Renal pelvis (tissue), 4 donors: ENCODE results near the gene ADK. TPM values are rescaled to one million over a fixed set of nuclear protein-coding genes. Genes with fewer than 3 reads are reported as not detected.

Experiments used
- DNase-seq: peaks from one replicate; pipeline ENCODE4 v3.0.0-alpha.2; 2013
- polyA plus RNA-seq, 3 donors: library from polyadenylated mRNA; unstranded; fragments of 120-200 nt; gene quantifications; one replicate each; pipeline ENCODE4 v1.2.1, GENCODE V29; 2013; ENCODE audit not compliant: insufficient read length in 3 of 3

ADK gene
- polyA plus RNA-seq, 3 donors: 27.4 to 29.5 (median 28.2) TPM

GRCh38 chr10:74231375-74231774 is 80.4 kb downstream of the ADK start:
- DNase-seq: no peak

- no peak for DNase-seq
These were observed 82.3 kb downstream of the ADK start for GRCh38 chr10:74233281-74233680.

- DNase-seq: no peak
These were observed 83.5 kb downstream of the ADK start for GRCh38 chr10:74234569-74234968.

- peak; percentile 12 for DNase-seq
These were observed 87.0 kb downstream of the ADK start for GRCh38 chr10:74238031-74238431.

GRCh38 chr10:74238516-74238915 is 87.5 kb downstream of the ADK start:
- DNase-seq: no peak

GRCh38 chr10:74243067-74243466 is 92.0 kb downstream of the ADK start:
- DNase-seq: no peak

- peak; percentile 16 for DNase-seq
These were observed 93.2 kb downstream of the ADK start for GRCh38 chr10:74244097-74244685.

- DNase-seq: no peak
These were observed 93.8 kb downstream of the ADK start for GRCh38 chr10:74244807-74245206.

GRCh38 chr10:74246495-74246894 is 95.5 kb downstream of the ADK start:
- no peak for DNase-seq

GRCh38 chr10:74249865-74250264 is 98.8 kb downstream of the ADK start:
- DNase-seq: no peak

- no peak for DNase-seq
These were observed 104.2 kb downstream of the ADK start for GRCh38 chr10:74255214-74255613.

GRCh38 chr10:74255888-74256357 is 104.9 kb downstream of the ADK start:
- no peak for DNase-seq

- DNase-seq: no peak
These were observed 111.8 kb downstream of the ADK start for GRCh38 chr10:74262856-74263255.

GRCh38 chr10:74263996-74264395 is 113.0 kb downstream of the ADK start:
- no peak for DNase-seq

- DNase-seq: no peak
These were observed 121.3 kb downstream of the ADK start for GRCh38 chr10:74272288-74272687.

GRCh38 chr10:74275755-74276290 is 124.8 kb downstream of the ADK start:
- DNase-seq: no peak

- no peak for DNase-seq
These were observed 125.4 kb downstream of the ADK start for GRCh38 chr10:74276416-74276815.

GRCh38 chr10:74282151-74282847 is 131.3 kb downstream of the ADK start:
- no peak for DNase-seq

GRCh38 chr10:74282848-74283210 is 131.8 kb downstream of the ADK start:
- DNase-seq: no peak

- no peak for DNase-seq
These were observed 138.2 kb downstream of the ADK start for GRCh38 chr10:74289188-74289587.

- no peak for DNase-seq
These were observed 138.9 kb downstream of the ADK start for GRCh38 chr10:74289951-74290350.

GRCh38 chr10:74290708-74291107 is 139.7 kb downstream of the ADK start:
- DNase-seq: no peak

GRCh38 chr10:74292871-74293427 is 141.9 kb downstream of the ADK start:
- no peak for DNase-seq
